ENCODE results near the gene SLC37A3.
"Not testable (repeated sequence)": the region's sequence is repeated elsewhere in the genome, so short reads cannot be mapped to it uniquely, and the experiment has no call there.

Gene SLC37A3

DNA sequence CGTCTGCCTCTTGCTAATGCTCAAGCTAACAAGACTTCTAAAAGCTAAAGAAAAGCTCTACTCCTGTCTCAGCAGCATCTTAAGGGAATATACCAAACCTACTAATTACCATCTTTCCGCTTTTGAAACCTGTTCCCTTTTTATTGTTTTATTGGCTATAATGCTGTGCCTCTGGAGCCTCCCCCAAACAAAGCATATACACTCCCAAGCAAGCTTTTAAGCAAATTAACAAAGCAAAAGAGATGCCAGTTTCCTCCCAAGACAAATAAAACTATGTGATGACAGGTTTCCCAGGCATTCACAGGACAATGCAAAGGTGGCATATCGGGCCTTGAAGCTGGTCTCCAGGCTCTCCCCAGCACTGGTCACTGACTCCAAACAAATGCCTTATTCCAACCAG is 52.9 kb downstream of the SLC37A3 start:
- no peak for DNase-seq

DNA sequence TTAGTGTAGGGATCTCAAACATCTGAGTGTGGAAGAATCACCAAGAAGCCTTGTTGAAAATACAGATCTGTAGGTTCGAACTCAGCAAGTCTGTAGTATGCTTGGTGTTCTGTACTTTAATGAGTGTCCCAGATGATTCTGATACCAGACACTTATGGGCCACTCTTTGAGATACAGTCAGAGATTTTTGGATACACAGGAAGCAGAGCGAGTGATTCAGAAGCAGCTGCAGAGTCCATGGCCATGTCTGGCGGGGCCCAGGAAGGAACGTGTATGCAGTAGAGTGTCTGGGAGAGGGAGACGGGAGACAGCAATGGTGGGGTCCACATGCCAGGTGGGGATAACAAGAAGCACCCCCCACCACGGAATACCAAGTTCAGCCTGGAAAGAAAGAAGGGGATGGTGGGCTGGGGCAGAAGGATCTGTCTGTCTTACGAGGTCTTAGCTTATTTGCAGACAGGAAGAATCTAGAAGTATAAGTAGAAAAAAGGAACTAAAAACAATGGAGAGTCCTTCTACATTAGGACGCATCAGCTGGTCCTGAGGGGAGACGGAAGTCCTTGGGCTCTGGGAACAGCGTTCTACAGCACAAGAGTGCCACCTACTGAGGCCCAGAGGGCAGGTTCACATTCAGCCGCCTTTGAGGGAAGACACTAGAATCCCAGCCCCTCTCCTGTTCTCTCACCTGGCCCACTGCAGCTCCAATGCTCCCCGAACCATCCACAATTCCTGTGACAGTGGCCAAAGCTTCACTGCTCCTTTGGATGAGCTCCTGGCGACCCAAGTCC is 55.4 kb downstream of the SLC37A3 start:
- no peak for DNase-seq

DNA sequence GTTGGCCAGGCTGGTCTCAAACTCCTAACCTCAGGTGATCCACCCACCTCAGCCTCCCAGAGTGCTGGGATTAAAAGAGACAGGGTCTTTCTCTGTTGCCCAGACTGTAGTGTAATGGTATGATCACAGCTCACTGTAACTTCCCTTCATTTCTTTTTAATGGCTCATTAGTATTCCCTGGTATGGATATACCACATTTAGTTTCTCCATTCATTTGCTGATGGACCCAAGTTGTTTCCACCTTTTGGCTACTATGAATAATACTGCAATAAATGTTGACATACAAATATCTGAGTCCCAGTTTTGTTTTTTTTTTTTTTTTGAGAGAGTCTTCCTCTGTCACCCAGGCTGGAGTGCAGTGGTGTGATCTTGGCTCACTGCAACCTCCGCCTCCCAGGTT is 59.4 kb downstream of the SLC37A3 start:
- not testable (repeated sequence) for DNase-seq

DNA sequence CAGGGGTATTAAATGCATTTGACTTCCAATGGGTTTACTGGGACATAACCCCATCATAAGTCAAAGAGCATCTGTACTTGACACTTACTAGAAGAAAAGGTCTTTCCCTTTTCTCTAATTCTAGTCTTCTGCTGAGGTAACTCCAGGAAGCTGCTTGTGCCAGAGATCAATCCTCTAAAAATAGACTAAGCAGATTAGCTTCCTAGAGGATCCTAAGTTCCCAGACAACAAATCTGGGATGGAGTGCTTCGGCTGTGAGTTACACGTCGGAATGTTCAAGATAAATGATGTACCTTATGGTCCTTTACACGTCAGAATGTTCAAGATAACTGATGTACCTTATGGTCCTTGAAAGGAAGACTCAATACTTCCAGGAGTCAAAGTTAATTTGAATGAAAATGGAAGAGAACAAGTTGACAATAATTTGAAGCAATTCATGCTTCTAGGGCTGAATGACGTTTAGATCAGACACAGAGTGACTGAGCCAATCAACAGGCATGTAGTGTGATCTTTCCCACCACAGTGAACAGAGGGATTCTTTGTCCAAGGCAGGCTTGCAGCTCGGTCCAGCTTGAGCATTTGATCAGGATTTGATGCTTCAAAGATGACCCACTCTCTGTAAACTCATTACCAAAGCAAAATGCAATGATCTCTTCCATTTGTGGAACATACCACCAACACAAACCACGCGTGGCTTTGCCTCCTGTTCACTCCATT is 63.8 kb downstream of the SLC37A3 start:
- DNase-seq = no peak

DNA sequence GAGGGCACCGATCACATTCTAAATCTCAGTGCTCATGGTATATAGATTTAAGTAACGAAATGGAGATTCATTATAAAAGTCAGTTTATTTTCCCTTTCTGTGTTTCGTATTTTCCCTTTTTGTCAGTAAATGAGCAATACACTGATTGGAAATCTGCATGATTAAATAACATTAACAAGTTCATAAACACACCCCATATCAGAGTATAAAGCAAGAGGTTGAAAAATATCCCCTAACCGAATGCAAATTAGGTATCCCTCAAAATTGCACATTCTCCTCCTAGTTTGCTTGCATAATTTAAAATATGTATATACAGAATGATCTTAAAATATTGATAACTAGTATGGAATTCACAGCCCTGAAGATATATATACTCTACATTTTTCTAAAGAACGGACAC is 64.6 kb downstream of the SLC37A3 start:
- no peak for DNase-seq

DNA sequence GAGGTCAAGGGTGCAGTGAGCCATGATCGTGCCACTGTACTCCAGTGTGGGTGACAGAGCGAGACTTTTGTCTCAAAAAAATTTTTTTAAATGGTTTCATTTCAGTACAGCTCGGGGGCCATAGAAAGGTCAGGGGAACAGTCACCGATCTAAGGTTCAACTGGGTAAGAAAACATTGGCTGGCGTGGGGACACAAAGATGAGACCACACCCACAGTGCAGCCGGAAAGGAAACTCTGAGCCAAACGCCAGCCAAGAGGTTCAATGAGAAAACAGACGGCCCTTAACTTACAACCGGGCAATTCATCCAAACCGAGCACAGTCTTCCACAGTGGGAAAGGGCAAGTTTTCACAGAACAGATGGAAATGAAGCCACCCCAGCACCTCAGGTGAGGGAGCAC is 65.1 kb downstream of the SLC37A3 start:
- no peak for DNase-seq

DNA sequence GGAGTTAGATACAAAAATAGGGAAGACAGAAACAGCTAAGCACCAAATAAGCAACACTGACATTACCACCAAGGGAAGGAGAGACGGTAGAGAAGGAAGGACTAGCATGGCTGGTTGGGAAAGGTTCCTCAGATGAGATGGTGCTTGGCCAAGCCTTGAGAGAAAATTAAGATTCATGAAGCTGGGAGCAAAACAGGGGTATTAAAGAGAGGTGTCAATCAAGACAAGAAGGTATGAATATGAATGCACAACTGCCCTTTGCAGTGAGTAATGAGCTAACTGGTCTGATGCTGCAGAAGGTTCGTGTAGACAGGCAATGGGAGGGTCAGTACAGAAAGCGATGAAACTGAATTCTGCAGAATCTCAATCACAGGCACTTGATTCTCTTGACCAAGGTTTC is 67.7 kb downstream of the SLC37A3 start:
- no peak for DNase-seq

DNA sequence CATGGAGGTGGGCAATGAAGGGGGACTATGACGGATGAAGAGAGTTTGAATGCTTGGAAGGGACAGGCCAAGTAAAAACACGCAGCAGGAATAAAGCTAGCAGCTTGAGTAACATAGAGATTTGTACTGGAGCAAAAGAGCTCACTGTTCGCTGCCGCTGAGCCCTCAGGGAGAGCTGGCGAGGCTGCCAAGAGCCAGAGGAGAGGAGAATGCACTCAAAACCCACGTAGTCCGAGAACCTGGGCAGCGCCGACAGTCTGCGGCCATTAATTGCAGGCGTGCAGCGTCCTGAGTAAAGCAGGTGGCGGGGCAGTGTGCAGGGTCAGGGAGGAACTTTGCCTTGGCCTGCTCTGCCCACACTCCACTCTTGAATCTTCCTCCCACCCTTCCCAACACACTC is 68.2 kb downstream of the SLC37A3 start:
- no peak for DNase-seq

DNA sequence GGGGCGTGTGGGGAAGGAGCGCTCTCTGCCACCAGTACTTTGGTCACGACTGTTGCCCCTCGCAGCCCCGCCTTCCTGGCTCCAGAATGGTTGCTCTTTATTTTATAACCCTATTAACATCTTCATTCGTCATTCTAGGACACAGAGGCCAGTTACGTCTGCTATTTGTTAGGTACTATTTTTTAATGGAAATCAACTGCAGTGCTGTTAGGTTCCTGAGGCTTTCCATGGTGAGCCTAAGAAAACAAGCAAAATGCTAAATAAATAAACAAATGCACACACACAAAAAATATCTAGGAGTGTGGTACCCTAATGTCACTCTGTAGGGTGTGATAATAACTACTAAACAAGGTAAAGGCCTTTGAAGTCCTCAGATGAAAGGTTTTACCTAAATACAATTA is 71.1 kb downstream of the SLC37A3 start:
- DNase-seq = no peak

DNA sequence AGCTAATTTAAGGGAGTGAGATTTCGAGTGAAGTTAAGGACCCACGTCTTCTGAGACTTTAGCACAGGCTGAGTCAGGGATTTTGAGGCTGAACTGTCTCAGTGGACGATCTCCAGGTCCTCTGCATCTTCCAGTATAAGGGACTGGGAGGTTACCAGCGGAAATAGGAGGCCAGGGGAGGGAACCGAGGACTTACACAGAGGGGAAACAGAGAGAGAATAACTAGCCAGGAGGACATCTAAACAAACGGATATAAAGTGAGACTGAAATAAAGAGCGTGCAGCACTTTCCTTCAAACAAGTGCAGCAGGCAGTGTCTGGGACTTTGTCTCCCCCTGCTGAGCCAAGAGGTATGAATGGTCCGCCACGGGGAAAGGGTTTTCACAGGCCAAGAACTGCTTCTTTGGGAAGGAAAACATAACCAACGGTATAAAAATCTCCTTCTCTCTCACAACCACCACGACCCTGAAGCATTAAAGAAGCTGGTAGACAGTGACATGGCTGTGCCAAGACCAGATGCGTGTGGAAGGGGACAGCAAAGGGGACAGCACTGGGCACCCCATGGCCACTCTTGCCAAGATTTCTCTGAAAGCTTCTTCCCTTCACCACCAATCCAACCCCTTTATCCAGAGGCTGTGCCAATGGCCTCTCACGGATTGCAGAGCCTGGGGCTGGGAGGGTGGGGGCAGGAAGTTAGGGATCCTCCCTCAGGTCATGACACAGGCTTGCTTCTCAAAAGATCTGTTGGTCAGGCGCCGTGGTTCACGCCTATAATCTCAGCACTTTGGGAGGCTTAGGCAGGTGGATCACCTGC is 72.0 kb downstream of the SLC37A3 start:
- peak; percentile 46 for DNase-seq

DNA sequence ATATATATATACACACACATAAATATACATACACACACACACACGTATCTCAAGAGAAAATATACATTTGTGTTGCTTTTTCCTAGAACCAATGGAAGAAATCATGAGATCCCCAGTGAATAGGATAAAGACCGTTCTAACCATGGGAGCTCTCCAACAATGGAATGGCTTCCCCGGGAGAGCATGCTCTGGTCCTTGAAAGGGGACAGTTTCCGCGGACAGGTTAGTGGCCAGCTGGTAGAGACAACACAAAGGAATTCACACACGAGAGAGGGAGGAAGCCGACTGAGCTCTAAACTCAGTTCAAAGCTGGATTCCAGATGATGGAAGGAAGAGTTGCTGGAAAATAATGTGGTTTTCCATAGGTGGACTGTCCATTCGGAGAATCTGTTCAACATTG is 72.7 kb downstream of the SLC37A3 start:
- no peak for DNase-seq

DNA sequence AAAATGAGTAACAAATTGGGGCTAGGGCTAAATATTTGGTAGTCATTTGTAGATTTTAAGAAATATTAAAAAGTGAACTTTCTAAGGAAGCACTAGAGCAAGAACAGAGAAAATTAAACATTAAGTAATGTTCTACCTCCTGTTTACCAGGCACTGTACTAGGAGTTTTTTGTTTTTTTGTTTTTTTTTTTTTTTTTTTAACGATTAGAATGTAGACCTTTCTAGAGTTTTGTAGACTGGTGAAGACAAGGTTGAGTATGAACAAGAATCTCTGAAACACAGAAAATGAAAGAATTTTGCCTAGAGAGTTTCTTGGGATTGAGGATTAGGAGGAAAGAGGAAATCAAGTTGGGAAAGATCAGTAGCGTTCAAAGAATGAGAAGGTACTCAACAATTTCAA is 73.6 kb downstream of the SLC37A3 start:
- DNase-seq = no peak

DNA sequence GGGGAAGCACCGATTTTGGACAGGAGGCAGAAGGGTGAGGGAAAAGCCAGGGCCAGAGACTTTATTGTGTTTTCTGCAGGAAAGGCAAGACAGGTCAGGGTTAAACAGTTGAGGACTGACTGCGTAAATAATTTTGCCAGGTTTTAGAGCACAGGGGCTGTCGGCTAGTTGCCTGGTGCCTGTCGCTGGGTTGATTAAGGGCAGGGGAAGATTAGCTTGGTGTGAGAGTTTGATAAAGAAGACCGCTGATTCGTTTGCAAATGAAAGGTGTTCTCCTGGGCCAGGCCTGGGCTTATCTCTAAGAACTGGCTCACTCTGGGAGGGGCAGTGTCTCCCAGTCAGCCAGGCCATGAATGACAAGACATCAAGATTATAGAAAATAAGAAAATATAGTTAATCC is 75.6 kb downstream of the SLC37A3 start:
- DNase-seq = no peak

DNA sequence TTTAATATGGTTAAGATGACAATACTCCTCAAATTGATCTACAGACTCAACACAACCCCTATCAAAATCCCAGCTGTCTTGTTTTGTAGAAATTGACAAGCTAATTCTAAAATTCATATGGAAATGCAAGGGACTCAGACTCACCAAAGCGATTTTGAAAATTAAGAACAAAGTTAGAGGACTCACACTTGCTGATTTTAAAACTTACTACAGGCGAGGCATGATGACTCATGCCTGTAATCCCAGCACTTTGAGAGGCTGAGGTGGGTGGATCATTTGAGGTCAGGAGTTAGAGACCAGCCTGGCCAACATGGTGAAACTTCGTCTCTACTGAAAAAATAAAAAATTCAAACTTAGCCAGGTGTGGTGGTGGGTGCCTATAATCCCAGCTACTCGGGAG is 78.3 kb downstream of the SLC37A3 start:
- DNase-seq = not testable (repeated sequence)

DNA sequence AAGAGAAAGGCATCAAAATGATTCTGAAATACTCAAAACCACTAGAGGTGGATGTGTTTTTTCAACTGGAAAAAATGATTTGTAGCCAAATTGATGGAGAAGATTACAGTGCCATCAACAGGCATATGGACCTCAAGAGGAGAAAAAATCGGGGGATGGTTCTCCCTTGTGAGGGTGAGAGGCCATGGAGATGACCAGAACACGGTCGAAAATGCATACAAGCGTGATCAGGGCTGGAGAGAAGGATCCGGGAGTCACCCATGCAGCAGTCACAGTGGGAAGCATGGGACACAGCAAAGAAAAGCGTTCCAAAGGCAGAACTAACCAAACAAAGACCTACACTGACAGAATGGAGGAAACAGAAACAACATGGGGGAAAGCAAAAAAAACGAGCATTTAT is 80.3 kb downstream of the SLC37A3 start:
- DNase-seq = no peak

DNA sequence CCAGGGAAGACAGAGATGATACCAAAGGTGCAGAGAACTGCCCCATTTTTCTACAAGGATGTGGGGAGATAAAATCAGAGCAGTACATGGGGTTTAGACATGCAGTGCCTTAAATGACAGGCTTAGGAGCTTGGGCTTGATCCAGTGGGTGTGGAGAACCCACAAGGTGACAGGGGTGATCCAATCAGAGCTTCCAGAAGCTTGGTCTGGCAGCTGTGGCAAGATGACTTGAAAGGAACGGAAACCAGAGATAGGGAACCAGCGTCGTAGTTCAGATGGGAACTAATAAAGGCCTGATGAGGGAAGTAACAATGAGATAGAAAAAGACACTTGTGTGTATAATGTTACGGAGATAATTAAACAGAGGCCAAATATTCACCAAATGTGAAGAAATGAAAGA is 80.7 kb downstream of the SLC37A3 start:
- DNase-seq = no peak

DNA sequence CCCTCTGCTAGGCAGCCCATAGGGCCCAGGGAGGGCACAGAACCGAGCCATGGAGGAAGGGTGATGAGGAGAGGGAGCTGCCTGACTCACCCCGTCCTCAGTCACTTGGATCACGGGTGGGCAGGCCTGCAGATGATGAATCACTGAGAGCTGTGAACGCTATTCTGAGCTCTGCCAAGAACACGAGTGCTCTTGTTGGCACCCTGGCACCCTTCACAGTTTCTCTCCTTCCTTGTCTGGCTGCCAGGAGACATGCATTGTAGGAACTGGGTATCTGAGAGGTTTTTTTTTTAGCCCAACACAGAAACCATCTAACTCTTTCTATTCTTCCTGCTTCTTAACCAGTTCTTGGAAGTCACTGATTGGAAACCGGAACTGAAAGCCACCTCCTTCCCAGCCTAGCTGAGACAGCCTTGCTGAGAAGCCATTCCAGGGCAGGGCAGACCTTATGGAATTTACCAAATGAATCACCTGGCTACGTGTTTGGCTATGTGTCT is 82.1 kb downstream of the SLC37A3 start:
- no peak for DNase-seq

DNA sequence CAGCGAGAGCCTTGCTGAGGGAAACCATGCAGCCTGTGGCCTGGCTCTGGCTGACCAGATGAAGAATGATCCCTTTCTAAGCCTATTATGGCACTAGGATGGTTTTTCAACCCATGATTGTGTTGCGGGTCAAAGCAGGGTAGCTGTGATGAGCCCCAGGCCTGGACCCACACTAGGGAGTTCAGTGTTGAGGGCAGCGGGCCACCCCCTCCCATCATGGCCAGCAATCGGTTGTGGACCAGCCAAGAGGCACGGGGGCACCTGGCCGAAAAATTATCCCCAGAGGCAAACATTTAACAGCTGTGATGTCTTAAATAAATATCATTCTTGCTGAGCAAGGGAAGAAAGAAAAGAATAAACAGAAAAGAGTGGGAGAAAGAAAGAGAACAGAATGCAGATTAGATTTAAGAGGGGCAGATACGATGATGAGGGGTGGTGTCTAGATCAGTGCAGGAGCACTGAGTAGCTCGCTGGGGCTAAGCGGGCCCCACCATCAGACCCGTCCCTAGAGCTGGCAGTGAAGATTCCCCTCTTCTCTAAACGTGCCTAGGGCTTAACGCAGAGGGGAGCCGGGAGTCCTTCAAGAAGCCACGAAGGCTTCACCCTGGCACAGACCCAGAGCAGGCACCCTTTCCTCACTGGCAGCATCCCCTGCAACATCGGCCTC is 82.7 kb downstream of the SLC37A3 start:
- no peak for DNase-seq

DNA sequence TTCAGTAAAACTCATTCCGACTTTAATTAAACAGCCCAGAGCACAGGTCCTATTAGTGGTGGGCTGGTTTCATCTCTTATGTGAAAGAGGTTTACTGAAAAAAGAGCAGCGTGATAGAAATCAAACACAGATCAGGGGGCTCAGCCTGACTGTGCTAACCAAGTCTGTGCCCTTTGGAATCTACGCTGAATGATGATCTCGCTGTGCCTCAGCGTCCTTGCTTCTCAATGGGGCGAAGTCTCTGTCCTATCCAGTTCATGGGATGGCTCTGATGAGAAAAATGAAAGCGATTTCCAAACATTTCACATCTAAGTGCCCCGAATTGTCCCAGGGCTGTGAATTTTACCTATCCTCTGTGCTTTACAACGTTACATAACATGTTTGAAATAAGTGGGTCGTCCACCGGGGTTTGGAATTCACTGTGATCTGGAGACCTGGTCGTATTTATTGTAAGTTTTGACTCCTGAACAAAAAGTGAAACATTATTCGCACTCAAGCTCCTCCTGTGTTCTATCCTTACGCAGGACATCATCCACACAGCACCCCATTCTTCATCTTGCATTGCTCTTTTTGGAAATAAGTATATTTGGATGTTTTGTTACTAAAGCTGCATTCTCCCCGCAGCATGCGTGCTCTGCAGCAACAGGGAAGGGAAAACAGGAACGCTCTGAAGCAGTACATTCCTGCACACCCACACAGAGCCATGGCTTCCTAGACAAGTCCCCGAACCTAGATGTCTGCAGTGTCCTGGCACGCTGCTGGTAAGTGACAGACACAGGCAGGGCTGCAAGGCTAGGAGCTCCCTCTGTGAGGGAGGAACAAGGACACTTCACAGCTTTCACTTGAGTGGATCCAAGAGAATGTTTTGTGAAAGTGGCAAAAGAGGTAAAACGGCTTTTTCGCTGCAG is 83.5 kb downstream of the SLC37A3 start:
- no peak for DNase-seq

DNA sequence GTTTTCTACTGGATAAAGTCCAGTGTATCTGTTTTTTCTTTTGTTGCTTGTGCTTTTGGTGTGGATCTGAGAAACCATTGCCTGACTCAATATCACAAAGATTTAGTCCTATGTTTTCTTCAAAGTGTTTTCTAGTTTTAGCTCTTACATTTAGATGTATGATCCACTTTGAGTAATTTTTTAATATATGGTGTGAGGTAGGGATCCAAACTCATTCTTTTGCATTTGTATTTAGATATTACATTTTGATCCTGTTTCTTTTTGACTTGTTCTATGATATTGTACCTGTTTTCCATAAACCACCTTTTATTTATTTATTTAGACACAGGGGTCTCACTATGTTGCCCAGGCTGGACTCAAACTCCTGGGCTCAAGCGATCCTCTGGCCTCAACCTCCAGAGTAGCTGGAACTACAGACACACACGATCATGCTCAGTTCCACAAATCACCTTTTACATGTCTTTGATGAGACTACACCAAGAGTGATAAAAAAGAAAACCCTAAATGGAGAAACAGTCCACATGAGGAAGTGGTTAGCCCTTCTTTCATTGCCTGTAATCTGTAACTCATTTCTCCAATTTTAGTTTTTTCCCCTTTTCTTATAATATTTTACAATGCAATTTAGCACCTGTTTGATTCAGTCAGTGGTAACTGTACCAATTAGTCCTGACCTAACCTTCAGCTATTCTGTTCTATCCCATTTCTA is 86.0 kb downstream of the SLC37A3 start:
- no peak for DNase-seq

DNA sequence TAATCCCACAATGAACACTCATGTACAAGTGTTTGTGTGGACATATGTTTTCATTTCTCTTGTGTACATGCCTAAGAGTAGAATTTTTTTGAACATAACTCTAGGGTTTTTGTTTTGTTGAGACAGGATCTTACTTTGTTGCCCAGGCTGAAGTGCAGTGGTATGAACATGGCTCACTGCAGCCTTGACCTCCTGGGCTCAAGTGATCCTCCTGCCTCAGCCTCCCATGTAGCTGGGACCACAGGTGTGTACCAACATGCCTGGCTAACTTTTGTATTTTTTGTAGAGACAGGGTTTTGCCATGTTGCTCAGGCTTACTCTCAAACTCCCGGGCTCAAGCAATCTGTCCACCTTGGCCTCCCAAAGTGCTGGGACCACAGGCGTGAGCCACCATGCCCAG is 87.2 kb downstream of the SLC37A3 start:
- DNase-seq = not testable (repeated sequence)
